Ammon's horn (tissue), 1 donor: ENCODE measurements around the gene ANKRD62.

Source experiments
- DNase-seq: peaks from one replicate; pipeline ENCODE4 v3.0.0-alpha.2; 2016; ENCODE audit warnings: low spot score

Gene ANKRD62

DNA sequence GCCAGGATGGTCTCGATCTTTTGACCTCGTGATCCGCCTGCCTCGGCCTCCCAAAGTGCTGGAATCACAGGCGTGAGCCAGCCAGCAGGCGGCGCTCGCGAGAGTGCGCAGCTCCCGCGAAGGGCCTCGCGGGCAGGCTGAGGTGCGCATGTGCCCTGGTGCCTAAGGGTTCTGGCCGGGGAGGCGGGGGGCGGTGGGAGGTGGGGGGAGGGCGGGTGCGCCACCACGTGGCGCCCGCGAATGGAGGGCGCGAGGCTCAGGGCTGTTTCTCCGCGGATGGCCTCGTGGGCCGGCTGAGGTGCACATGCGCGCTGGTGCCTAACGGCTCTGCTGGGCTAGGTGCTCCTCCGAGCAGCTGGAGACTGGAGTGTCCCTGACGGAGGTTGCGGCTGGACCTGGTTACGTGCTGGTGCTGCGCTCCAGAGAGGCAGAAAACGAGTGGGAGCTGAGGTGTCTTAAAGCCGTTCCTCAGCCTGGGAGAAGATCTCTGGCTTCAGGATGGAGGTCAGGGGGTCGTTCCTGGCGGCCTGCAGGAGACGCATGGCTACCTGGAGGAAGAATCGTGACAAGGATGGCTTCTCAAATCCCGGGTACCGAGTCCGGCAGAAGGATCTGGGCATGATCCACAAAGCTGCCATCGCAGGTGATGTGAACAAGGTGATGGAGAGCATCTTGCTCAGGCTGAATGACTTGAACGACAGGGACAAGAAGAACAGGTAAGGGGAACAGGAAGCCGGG, at the start of gene ANKRD62:
TSS of gene ANKRD62 (plus strand) at position 324 of the 738 bp plus-strand sequence. CDS start at position 499, 175 bp downstream.
- no peak for DNase-seq

DNA sequence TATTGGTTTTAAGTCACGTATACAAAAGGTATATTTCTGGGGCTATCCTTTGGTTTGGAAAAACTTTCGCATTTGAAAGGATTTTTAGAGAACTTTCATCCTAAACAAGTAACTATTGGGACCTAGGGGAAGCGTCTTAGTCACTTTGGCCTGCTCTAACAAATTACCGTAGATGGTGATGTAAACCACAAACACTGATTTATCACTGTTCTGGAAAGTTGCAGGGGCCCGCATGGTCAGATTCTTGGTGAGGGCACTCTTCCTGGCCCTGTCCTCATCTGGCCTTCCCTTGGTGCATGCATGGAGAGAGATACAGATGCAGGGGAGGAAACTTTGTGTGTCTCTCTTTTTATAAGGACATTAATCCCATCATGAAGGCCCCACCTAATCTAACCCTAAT, 49.1 kb upstream of the ANKRD62 start:
- no peak for DNase-seq

DNA sequence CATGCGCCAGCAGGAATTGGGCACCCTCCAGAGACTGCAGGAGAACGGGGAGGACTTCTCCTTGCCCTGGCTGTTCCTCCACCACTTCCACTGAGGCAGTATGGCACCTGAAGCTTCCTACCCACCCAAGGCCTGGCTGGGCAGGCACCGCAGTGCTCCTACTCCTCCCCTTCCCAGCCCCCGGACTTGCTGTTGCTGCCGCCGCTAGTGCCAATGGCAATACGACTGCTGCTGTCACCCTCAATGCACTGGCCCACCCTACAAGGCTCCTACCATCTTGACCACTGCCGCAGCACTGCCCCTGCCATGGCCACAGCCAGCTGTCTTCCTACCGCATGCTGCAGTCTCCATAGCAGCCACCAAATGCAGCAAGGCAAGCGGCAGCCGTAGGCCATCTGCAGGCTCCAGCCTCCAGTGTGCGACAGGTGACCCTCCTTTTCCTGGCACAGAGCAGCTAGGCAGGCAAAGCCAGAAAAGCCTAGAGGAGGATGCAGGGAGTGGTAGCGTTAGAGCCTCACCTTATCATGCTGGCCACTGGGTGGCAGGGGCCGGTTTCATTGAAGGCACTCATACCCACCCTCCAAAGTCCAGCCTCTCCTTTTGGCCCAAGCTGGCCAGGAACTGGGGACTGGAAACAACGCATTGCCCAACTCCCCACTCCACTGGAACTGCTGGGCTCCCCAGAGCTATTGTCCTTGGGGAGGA, 47.4 kb upstream of the ANKRD62 start:
- DNase-seq = no peak

DNA sequence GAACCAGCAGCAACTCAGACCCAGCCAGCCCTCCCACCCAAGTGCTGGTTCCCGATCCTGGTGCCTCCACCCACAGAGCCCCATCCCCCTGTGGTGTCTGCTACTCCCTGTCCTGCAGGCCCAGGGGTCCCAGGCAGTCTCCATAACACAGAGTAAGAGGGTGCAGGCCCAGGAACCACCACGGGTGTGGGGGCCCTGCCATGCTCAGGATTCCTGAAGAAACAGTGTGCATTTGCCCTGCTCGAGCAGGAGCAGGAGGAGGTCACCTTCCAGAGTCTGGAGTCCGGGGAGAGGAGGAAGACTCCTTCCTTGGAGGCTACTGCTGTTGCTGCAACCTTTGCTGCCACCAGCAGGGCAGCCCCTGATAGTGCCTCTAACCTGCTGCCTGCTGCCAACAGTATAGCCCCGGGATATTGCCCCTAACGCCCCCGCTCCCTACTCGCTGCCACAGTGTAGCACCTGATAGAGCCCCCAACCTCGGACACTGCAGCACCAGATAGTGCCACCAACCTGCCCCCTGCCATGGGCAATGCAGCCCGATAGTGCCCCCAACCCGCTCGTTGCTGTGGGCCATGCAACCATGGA, 46.8 kb upstream of the ANKRD62 start:
- no peak for DNase-seq

DNA sequence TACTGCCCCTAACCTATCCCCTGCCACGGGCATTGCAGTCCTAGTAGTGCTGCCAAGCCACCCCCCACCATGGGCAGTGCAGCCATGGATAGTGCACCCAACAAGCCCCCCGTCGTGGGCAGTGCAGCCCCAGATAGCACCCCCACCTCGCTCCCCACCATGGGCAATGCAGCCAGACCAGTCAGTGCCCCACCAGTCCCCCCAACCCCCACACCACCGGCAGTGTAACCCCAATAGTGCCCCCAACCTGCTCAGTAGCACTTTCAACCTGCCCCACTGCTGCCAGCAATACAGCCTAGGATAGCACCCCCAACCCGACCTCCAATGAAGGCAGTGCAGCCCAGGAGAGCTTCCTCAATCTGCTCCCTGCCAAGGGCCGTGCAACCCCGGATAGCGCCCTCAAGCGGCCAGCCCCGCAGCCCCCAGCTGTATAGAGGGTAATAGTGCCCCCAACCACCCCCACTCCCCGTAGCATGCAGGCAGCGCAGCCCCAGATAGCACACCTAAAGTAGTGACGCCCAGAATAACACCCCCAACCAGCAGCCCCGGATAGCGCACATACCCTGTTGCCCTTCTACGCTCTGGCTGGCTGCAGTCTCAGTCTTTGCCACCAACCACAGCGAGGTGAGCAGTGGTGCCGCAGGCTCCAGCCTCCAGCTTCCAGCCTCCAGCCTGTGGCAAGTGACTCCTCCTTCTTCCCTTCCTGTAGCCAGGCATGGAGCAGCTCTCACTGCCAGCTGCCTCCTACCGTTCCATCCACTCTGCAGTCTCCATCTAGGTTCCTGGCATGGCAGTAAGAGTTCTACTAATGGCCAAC, 45.4 kb upstream of the ANKRD62 start:
- DNase-seq = no peak

DNA sequence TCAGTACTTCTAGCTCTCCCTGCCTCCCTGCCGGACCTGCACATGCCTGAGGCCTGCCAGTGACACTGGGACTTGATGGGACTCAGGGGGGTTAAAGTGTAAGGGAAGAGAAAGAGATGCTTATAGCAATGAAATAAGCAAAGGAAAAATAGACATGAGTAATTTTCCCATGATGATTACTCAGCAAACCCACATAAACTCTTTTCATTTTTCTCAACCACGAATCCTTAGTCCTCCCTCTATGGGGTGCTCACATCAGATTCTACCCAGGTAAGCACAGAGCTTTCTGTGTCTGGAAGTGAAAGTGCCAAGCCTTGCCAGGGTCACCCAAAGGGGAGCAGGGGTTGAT, 44.8 kb upstream of the ANKRD62 start:
- DNase-seq = no peak

DNA sequence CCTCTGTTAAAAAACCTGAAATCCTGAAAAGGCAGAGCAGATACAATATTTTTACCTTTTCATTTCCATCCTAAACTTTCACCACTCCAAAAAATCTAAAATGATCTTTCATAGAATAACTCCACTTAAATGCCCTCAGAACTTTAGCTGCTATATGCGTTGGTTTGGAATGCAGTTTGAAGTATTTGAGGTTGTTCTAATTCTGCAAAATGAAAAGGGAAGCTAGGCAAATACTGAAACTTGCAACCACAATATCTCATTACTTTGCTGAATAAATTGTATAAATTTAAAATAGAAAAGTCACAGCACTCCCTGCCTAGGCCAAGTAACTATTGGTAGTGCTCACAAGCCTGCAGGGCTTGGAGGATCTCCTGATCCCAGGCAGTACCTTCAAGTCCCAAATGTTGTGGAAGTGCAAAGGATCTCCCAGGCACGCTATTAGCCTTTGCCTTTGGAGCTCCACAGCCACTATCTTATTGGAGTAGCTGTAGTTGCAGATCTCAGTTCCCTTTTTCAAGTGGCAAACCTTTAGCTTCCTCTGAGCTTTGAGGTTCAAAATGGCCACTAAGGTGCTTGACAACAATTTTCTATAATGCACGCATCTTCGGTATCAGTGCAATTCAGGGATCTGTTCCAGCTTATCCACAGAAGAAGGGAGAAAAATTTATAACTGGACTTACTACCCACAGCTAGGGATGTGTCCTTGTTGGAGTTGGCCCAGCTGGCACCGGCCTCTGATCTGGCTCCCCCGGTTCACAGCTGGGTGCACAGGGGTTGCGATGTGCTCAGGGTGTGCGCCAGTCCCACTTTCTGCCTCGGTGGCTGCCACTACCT, 43.4 kb upstream of the ANKRD62 start:
- DNase-seq = peak; percentile 45

DNA sequence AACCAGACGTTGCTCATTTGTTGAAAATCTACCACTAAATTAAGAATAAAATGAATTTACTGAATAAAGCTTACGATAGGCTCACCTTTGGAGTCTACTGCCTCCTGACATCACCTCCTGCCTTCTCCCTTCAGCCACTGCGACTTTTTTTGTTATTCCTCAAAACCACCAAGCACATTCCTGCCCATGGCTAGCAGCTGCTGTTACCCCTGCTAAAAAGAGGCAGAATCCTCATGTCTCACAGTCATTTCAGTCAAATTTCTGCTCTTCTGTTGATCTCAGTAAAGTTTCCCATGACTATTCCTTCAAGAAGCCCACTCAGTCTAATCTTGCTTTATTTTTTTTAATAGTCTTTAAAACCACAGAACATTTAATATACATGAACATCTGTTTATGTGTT, 40.8 kb upstream of the ANKRD62 start:
- DNase-seq = no peak

DNA sequence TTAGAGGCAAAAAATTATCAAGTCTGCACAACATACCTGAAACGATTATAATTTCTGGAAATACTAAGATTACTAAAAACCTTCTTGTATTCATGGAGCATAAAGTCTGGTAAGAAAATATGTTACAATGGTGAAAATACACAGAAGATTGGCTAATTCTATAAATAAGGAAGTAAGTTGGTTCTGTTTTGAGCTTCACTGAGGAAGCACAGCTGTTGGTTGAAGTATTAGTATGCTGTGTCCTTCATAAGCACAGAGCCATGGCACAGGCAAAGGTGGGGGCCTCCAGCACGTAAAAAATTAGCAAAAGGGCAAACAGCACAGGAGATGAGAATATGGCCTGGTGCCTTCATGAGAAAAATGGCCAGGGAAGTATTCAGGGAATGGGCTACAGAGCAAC, 40.4 kb upstream of the ANKRD62 start:
- DNase-seq = no peak

DNA sequence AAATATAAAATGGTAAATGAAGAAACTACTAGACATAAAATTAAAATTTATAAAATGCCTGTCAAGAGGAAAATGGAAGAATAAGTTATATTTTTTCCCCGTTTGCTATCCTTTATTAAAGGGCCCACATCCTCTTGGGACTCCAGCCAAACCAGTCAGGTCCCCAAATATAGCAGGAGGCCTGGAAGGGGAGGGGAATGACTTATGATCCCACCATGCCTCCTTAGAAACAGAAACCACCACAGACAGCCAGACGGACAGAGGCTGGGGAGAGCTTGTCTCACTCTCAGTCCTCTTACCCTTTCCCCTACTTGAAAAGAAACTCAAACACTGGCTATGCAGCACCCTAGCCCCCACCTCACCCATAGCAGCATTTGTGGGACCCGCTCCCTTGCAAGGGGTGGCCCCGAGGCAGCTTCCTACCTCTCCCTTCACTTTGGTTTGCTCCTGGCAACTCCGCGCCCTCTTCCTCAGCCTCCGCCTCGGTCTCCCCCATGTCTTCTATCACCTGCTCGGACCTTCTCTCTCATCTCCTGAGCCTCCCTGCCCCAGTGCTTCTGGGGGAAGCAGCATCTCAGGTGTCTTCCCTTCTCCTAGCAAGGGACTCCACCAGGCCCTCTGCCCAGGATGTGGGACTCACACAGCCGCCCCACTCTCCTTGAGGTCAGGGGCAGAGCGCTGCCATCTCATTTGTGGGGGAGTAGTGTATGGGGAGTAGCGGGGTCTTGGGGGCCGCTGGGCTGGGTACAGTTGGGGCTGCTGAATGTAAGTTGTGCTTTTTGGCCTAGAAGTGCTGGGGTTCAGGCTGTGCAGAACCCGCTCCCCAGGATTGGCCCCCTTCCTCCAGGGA, 37.4 kb upstream of the ANKRD62 start:
- DNase-seq = no peak

DNA sequence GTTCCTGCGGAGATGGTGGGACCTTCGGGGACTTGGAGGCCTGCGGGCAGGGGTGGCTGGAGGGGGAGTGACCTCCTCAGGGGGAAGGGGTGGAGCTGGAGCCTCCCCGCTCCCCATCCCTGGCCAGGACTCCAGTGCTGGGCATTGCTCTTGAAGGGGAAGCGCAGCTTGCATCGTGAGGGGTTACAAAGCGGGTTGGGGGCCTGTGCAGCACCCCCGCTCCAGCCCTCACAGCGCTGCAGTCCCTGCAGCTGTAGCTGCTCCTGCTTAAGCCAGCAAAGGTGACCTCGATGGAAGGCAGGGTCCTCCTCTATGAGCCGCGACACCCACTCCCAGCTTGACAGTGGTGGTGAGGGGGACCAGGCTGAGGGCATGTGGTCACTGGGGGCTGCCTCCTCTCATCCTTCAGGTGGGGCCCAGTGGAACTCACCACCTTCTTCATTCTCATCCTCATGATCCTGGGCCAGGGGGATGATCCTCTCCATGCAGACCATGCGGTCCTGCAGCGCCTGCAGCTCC, 36.7 kb upstream of the ANKRD62 start:
- DNase-seq = no peak

DNA sequence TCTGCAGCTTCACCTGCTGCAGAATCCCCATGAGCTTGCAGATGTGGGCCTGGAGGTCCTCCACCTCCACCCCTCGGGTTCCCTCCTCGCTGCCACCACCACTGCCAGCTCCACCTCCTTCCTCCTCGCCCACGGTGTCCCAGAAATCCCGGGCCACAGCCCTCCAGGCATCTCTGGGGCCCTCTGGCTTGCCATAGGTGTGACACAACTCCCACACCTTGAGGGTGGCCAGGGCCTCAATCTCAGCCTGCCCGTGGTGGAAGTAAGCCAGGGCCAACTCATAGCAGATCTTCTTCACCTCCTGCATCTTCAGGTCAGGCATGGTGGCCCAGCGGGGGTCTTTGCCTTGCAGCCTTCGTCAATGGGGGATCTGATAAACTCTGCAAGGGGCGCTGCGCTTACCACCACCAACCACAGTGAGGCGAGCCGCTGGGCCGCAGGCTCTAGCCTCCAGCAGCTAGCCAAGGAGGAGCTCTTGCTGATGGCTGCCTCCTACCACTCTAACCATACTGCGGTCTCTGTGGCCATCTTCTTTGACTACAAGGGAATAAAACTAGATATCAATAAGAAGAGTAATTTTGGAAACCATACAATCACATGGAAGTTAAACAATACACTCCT, 36.1 kb upstream of the ANKRD62 start:
- no peak for DNase-seq

DNA sequence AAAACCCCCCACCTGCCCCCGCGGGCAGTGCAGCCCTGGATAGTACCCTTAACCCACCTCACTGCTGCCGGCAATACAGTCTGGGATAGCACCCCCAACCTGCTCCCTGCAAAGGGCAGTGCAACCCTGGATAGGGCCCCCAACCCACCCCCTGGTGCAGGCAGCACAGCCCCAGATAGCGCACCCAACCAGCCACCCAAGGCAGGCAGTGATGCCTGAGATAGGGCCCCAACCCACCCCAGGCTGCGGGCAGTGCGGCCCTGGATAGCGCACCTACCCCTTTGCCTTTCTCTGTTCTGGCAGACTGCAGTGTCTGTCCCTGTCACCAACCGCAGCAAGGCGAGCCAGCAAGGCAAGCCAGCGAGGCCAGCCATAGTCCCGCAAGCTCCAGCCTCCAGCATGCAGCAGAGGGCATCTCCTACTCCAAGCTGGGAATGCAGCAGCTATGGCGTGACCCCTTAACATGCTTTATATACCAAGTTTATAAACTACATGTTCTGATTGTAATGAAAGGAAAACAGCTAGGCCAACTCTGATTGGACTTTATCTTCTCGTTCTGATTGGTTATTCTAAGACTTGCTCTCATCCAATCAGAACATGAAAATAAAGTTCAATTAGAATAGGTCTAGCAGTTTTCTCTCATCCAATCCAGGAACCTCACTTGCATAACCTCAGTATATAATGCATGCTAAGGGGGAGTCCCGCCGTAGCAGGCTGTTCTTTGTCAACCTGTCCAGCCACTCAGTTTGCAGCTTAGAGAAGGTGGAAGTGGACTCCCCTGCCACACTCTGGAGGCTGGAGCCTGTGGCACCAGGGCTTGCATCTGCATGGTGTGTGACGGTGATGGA, 34.1 kb upstream of the ANKRD62 start:
- DNase-seq = no peak

DNA sequence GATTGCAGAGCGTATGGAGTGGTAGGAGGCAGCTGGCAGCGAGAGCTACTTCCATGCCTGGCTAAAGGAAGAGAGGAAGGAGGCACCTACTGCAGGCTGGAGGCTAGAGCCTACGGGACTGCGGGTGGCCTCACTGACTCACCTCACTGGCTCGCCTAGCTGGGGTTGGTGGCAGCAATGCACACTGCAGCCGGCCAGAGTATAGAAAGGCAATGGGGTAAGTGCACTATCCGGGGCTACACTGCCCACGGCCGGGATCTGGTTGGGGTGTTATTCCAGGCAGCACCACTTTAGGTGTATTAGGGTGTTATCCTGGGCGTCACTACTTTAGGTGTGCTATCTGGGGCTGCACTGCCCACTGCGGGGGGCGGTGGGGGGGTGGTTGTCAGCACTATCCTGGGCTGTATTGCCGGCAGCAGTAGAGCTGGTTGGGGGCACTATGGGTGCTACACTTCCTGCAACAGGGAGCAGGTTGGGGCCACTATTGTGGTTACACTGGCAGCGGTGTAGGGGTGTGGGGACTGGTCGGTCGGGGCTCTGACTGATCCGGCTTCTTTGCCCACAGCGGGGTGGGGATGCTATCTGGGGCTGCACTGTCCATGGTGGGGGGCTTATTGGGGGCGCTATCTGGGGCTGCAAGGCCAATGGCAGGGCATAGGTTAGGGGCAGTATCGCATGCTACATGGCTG, 33.3 kb upstream of the ANKRD62 start:
- DNase-seq = no peak

DNA sequence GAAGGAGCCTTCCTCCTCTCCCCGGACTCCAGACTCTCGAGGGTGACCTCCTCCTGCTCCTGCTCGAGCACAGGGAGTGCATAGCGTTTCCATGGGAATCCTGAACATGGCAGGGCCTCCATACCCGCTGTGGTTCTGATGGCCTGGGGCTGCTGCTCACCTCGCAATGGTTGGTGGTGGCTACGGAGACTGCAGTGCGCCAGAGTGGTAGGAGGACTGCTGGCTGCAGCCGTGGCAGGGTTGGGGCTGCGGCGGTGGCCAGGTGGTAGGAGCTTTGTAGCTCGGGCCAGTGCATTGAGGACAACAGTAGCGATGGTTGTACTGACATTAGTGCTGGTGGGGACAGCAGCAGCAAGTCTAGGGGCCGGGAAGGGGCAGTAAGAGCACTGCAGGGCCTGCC, 32.0 kb upstream of the ANKRD62 start:
- DNase-seq = no peak

DNA sequence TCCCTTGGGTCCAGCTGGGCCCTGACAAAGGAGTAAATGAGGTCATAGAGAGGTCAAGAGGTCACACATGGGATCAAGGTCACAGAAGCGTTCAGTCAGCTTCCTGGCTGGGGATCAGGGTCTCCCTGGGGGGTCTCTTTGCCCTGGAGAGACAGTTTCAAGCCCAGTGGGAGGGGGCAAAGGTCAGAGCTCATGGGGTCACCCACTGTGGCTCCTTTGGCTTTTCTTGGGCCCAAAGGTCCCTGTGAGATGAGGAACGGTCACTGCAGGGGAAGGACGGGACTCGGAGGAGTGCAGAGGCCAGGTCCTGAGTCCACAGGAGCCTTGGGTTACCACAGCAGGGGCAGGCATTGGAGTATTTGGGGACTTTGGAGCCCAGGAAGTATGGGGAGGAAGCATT, 30.7 kb upstream of the ANKRD62 start:
- DNase-seq = no peak

DNA sequence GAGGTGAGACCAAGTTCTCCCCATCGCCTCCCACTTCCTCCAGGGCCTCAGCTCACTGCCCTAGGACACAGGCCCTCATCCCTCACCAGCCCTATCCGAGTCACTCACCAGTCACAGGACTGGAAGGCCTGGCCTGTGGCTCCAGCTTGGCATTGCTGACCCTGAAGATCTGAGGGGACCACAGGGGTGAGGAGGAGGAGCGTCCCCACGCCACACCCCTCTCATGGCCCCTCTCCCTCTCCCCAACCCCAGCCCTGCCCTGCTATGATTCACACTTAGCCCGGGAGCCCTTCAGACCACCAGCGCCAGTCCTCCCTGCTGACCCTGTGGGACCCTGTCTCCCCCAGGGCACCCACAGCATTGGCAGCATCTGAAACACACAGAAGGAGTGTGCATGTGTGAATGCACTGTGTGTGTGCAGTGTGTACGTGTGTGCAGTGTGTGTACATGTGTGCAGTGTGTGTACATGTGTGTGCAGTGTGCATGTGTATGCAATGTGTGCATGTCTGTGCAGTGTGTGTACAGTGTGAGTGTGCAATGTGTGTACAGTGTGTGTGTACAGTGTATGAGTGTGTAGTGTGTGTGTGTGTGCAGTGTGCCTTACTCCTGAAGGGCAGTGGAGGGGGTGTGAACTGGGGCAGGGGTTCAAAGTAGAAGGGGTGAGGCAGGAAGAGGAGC, 29.4 kb upstream of the ANKRD62 start:
- no peak for DNase-seq

DNA sequence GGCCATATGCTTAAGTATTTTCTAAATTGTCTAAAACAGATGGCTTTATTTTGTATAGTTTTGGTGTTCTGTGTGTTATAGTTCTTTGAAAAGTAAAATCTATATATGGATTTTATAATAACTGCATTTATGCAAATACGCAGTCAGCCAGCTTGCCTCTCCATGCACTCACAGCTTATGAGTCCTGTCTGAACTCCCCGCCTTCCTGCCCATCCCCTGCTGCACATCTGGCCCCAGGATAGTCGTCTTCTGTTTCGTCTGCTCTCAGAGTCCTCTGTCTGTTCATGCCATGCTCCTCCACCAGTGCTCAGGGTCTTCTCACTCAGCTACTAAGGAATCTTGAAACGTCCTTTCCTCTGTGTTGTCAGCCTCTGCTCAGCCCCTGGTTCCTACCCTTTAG, 28.2 kb upstream of the ANKRD62 start:
- no peak for DNase-seq
